Fibroblast of lung (primary cell): Measurements from ENCODE around the gene KDM6B.

Experiments used
- EZH2 ChIP-seq: IDR thresholded peaks from 2 replicates; pipeline ENCODE4 v1.5.1; 2012; ENCODE audit warnings: low read length, control low read depth, mild to moderate bottlenecking; ENCODE audit errors: missing control alignments
- TF ChIP-seq, protein P1 (sequence below), 2 donors: IDR thresholded peaks in 1 of 2; conservative IDR thresholded peaks in 1 of 2; 1 replicate in 1 of 2; 2 replicates in 1 of 2; pipeline ENCODE4 v1.5.1; 2011 to 2012; ENCODE audit warnings: low read length in 2 of 2, control low read depth in 1 of 2, inconsistent platforms in 1 of 2, low read depth in 1 of 2, mild to moderate bottlenecking in 1 of 2

GRCh38 chr17:7817643-7817964 is 16.4 kb upstream of the KDM6B start:
- TF ChIP-seq, protein P1, sequence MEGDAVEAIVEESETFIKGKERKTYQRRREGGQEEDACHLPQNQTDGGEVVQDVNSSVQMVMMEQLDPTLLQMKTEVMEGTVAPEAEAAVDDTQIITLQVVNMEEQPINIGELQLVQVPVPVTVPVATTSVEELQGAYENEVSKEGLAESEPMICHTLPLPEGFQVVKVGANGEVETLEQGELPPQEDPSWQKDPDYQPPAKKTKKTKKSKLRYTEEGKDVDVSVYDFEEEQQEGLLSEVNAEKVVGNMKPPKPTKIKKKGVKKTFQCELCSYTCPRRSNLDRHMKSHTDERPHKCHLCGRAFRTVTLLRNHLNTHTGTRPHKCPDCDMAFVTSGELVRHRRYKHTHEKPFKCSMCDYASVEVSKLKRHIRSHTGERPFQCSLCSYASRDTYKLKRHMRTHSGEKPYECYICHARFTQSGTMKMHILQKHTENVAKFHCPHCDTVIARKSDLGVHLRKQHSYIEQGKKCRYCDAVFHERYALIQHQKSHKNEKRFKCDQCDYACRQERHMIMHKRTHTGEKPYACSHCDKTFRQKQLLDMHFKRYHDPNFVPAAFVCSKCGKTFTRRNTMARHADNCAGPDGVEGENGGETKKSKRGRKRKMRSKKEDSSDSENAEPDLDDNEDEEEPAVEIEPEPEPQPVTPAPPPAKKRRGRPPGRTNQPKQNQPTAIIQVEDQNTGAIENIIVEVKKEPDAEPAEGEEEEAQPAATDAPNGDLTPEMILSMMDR (conservative IDR thresholded peaks at IDR 0.05 in 1 of 2, IDR thresholded peaks at IDR 0.05 in 1 of 2; ENCODE audit: low read depth in 1 of 2, low read length in 2 of 2), result no peak
- TF ChIP-seq EZH2, result no peak
